B cell (primary cell): Measurements from ENCODE around the gene ABTB2.

Experiments
- EZH2 ChIP-seq: IDR thresholded peaks from 2 replicates; pipeline ENCODE4 v1.6.1; 2012; ENCODE audit warnings: borderline replicate concordance, low read depth, mild to moderate bottlenecking, moderate library complexity, low read length; ENCODE audit not compliant: insufficient read depth, poor library complexity, severe bottlenecking
- TF ChIP-seq, protein P1 (sequence below): fragments of 200-600 bp; IDR thresholded peaks from one replicate; pipeline ENCODE4 v1.8.0; 2022; ENCODE audit warnings: antibody characterized with exemption, mild to moderate bottlenecking

DNA sequence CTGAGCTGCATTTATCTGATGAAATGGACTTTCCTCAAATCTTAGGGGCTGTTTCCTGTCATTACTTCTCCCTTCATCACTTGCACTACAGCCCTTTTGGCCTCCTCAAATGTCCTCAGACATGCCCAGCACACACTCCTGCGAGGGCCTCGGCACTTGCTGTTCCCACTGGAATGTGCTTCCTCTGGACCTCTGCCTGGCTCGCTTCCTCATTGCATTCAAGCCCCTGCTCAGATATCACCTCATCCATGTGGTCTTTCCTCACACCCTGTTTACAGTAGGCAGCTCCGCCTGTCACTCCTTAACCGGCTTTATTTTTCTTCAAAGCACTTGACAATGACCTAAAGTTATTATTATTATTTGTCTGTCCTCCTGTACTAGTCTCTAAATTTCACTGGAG is 243.3 kb downstream of the ABTB2 start:
- TF ChIP-seq, protein P1, sequence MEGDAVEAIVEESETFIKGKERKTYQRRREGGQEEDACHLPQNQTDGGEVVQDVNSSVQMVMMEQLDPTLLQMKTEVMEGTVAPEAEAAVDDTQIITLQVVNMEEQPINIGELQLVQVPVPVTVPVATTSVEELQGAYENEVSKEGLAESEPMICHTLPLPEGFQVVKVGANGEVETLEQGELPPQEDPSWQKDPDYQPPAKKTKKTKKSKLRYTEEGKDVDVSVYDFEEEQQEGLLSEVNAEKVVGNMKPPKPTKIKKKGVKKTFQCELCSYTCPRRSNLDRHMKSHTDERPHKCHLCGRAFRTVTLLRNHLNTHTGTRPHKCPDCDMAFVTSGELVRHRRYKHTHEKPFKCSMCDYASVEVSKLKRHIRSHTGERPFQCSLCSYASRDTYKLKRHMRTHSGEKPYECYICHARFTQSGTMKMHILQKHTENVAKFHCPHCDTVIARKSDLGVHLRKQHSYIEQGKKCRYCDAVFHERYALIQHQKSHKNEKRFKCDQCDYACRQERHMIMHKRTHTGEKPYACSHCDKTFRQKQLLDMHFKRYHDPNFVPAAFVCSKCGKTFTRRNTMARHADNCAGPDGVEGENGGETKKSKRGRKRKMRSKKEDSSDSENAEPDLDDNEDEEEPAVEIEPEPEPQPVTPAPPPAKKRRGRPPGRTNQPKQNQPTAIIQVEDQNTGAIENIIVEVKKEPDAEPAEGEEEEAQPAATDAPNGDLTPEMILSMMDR: no peak
- TF ChIP-seq EZH2: no peak
